Ishikawa (cell line): ENCODE results near the gene ZNF524.

Experiments used
- CEBPB ChIP-seq: IDR thresholded peaks from 2 replicates; pipeline ENCODE4 v1.6.1; 2012
- CREB1 ChIP-seq: IDR thresholded peaks from 2 replicates; pipeline ENCODE4 v1.6.1; 2012; ENCODE audit warnings: low read depth
- EGR1 ChIP-seq: IDR thresholded peaks from 2 replicates; pipeline ENCODE4 v1.6.1; 2012
- EP300 ChIP-seq: IDR thresholded peaks from 2 replicates; pipeline ENCODE4 v1.6.1; 2012; ENCODE audit warnings: borderline replicate concordance
- FOXM1 ChIP-seq: IDR thresholded peaks from 2 replicates; pipeline ENCODE4 v1.6.1; 2012; ENCODE audit warnings: low read depth, borderline replicate concordance
- NFIC ChIP-seq: IDR thresholded peaks from 2 replicates; pipeline ENCODE4 v1.6.1; 2012
- RAD21 ChIP-seq: IDR thresholded peaks from 2 replicates; pipeline ENCODE4 v1.6.1; 2012; ENCODE audit warnings: low read depth
- TAF1 ChIP-seq: IDR thresholded peaks from 2 replicates; pipeline ENCODE4 v1.6.1; 2012; ENCODE audit warnings: low read depth, mild to moderate bottlenecking
- TCF12 ChIP-seq: IDR thresholded peaks from 2 replicates; pipeline ENCODE4 v1.6.1; 2012; ENCODE audit warnings: low read depth
- TEAD4 ChIP-seq: IDR thresholded peaks from 2 replicates; pipeline ENCODE4 v1.6.1; 2012
- YY1 ChIP-seq: IDR thresholded peaks from 2 replicates; pipeline ENCODE4 v1.6.1; 2012; ENCODE audit warnings: low read depth
- ZBTB7A ChIP-seq: IDR thresholded peaks from 2 replicates; pipeline ENCODE4 v1.6.1; 2012; ENCODE audit warnings: low read depth
- TF ChIP-seq, protein P1 (sequence below): IDR thresholded peaks from 2 replicates; pipeline ENCODE4 v1.6.1; 2012; ENCODE audit warnings: low read depth, mild to moderate bottlenecking
- TF ChIP-seq, protein P2 (sequence below): IDR thresholded peaks from 2 replicates; pipeline ENCODE4 v1.6.1; 2012
- TF ChIP-seq, protein P3 (sequence below): IDR thresholded peaks from 2 replicates; pipeline ENCODE4 v1.6.1; 2012

The ZNF524 gene

DNA sequence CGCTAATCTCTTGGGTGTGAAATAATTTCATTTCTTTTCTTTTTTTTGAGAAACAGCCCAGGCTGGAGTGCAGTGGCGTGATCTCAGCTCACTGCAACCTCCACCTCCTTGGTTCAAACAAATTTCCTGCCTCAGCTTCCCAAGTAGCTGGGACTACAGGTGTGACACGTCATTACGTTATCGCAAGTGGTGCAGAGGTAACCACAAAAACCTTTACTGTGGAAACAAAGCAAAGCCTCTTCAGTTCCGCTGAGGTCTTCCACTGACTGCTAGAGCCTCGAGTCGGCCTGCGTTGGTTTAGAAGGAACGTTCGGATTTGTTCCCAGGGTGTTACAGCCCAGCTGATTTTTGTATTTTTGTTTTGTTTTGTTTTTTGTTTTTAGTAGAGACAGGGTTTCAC, 26.3 kb downstream of the ZNF524 start:
- no peak for TF ChIP-seq EP300
- no peak for TF ChIP-seq EGR1
- TF ChIP-seq TEAD4: no peak
- no peak for TF ChIP-seq CEBPB
- no peak for TF ChIP-seq NFIC
- TF ChIP-seq, protein P1, sequence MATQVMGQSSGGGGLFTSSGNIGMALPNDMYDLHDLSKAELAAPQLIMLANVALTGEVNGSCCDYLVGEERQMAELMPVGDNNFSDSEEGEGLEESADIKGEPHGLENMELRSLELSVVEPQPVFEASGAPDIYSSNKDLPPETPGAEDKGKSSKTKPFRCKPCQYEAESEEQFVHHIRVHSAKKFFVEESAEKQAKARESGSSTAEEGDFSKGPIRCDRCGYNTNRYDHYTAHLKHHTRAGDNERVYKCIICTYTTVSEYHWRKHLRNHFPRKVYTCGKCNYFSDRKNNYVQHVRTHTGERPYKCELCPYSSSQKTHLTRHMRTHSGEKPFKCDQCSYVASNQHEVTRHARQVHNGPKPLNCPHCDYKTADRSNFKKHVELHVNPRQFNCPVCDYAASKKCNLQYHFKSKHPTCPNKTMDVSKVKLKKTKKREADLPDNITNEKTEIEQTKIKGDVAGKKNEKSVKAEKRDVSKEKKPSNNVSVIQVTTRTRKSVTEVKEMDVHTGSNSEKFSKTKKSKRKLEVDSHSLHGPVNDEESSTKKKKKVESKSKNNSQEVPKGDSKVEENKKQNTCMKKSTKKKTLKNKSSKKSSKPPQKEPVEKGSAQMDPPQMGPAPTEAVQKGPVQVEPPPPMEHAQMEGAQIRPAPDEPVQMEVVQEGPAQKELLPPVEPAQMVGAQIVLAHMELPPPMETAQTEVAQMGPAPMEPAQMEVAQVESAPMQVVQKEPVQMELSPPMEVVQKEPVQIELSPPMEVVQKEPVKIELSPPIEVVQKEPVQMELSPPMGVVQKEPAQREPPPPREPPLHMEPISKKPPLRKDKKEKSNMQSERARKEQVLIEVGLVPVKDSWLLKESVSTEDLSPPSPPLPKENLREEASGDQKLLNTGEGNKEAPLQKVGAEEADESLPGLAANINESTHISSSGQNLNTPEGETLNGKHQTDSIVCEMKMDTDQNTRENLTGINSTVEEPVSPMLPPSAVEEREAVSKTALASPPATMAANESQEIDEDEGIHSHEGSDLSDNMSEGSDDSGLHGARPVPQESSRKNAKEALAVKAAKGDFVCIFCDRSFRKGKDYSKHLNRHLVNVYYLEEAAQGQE: no peak
- TF ChIP-seq, protein P2, sequence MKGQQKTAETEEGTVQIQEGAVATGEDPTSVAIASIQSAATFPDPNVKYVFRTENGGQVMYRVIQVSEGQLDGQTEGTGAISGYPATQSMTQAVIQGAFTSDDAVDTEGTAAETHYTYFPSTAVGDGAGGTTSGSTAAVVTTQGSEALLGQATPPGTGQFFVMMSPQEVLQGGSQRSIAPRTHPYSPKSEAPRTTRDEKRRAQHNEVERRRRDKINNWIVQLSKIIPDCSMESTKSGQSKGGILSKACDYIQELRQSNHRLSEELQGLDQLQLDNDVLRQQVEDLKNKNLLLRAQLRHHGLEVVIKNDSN: no peak
- TF ChIP-seq, protein P3, sequence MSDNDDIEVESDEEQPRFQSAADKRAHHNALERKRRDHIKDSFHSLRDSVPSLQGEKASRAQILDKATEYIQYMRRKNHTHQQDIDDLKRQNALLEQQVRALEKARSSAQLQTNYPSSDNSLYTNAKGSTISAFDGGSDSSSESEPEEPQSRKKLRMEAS: no peak
- no peak for TF ChIP-seq CREB1
- TF ChIP-seq RAD21: no peak

DNA sequence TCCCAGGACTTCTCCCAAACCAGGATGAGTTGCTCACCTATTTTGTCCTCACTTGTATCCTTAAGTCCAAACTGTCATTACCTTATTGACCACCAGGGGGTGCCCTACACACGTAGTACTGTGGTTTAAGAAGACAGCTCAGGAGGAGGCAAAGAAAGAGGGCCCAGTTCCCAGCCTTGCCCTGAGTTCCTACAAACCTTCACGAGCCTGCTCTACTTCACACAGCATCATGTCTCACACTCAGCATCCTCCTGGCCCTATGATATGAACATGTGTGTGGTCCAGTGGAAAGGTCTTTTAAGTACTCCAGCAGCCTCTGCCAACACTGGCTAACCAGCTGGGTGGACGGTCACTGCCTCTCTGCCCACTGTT, 32.4 kb downstream of the ZNF524 start:
- TF ChIP-seq TCF12 (no peak), RAD21 (peak; percentile 86)

DNA sequence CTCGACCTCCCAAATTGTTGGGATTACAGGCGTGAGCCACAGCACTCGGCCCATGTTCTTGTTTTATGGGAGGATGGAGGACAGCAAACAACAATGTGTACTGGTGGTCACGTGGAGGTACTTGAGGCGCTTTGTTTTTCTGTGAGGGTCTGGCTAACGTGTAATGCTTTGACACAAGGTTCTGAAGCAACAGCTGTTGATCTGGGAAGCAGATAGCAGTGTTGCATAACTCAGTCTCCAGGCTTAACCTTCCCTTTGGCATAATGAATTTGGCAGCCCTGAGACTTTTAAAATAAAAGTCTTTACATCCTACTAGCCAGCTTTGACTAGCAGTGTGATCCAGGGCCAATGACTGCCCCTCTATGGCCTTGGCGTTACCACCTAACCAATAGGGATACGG, 33.8 kb downstream of the ZNF524 start:
- no peak for TF ChIP-seq RAD21
- no peak for TF ChIP-seq FOXM1
- no peak for TF ChIP-seq YY1
- TF ChIP-seq TCF12: no peak
- no peak for TF ChIP-seq EGR1
- TF ChIP-seq, protein P3: no peak
- no peak for TF ChIP-seq ZBTB7A
- TF ChIP-seq, protein P2: no peak
- no peak for TF ChIP-seq EP300
- no peak for TF ChIP-seq TEAD4
- no peak for TF ChIP-seq NFIC

DNA sequence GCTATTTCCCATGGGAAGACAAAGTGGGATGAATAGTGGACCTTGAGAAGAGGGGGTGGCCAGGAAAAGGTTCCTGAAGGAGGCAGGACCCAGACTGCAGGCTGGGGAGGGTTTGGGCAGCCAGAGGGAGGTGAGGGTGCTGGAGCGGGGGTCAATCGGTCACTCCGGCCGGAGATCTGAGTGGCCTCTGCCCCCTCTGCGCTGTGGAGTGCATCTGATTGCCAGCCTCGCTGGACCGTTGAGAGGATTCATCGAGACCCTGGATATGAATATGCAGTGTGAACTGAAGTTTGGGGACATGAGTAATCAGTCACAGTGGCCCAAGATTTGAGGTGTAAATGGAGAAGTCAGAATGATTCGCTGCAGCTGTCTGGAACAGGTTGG, 35.2 kb downstream of the ZNF524 start:
- TF ChIP-seq TEAD4: no peak
- no peak for TF ChIP-seq CEBPB
- TF ChIP-seq YY1: no peak
- TF ChIP-seq TAF1: no peak
- no peak for TF ChIP-seq NFIC
- TF ChIP-seq TCF12: no peak
- TF ChIP-seq CREB1: no peak
- TF ChIP-seq, protein P3: no peak
- TF ChIP-seq, protein P1: no peak
- TF ChIP-seq EP300: no peak
- no peak for TF ChIP-seq EGR1
- TF ChIP-seq FOXM1: no peak

DNA sequence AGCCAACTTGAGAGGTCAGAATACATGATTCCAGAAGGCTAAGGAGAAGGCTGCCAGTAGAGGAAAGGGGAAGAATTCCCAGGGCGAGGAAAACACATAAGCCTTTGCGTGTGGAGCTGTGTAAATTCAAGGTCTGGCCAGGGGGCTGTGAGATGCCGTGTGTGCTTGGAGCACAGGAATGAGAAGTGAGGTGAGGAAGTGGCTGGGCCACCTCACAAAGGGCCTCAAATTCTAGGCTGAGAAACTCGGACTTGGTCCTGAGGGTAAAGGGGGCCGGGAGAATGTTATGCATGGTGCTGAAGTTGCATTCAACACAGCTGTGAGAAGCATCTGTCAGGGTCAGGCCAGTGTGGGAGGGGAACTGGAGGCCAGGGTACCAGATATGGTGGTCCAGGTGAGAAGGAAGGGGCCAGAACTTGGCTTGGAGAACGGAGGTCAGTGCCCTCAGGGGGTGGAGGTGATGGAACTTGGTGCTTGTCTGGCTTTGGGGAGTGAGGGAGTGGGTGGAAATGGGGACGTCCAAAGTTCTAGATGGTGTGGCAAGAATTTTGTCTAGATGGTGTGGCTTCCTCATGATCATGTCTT, 35.9 kb downstream of the ZNF524 start:
- TF ChIP-seq TCF12 (no peak), RAD21 (no peak), TEAD4 (no peak), EP300 (no peak), CREB1 (no peak), CEBPB (no peak), YY1 (no peak), EGR1 (no peak), ZBTB7A (no peak), FOXM1 (no peak), TAF1 (no peak), NFIC (no peak)
- TF ChIP-seq, protein P2: no peak
- TF ChIP-seq, protein P3: no peak
- TF ChIP-seq, protein P1: no peak
